22Rv1 (cell line): ENCODE results near the gene BCAN.

ENCODE experiments used
- H3K27ac ChIP-seq: fragments of 450-650 bp; 2 replicates; pipeline ENCODE4 v1.5.1; 2017
- ZFX ChIP-seq: fragments of 450-650 bp; IDR thresholded peaks from 2 replicates; pipeline ENCODE4 v1.6.1; 2017; ENCODE audit warnings: antibody characterized with exemption, borderline replicate concordance
- TF ChIP-seq, protein P1 (sequence below): fragments of 450-650 bp; IDR thresholded peaks from 2 replicates; pipeline ENCODE4 v1.5.1; 2017; ENCODE audit warnings: mild to moderate bottlenecking

The BCAN gene

DNA sequence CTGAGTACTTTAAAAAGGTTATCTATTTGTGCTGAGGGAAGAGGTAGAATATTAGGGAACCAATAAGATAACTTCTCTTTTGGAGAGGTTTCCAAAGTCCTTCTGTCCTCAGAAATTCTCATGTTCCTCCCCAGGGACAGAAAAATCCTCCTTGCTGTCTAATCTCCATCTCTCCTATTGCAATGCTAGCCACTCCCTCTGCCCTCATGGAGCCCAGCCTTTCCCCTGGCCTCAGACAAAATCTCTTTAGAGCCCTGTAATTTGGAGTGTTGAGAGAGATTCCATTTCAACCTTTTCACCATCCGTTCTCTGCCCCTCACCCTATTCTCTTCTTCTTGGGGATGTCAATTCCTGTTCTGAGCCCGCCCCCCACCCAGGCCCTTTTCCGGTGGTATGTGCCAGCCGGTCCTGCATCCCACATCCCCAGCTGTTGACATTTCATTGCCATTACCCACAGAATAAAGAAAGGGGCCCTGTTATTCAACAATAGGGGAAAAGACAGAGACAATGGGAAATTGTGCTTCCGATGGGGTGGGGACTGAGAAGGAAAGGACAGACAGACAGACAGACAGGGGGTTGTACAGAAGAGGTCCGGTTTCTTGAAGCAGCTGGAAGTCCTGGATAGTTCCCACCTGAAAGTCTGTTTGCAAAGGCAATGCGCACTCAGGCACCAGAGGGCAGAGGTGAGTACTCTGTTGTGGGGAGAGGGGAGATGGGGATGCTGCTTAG is 22.9 kb upstream of the BCAN start, which contains the start of gene HAPLN2:
TSS of gene HAPLN2 (plus strand) at position 563 of the 729 bp plus-strand sequence. CDS start 4,076 bp downstream, outside the sequence.
- peak within 1 kb of the TSS; percentile 100 for H3K27ac ChIP-seq
- TF ChIP-seq, protein P1, sequence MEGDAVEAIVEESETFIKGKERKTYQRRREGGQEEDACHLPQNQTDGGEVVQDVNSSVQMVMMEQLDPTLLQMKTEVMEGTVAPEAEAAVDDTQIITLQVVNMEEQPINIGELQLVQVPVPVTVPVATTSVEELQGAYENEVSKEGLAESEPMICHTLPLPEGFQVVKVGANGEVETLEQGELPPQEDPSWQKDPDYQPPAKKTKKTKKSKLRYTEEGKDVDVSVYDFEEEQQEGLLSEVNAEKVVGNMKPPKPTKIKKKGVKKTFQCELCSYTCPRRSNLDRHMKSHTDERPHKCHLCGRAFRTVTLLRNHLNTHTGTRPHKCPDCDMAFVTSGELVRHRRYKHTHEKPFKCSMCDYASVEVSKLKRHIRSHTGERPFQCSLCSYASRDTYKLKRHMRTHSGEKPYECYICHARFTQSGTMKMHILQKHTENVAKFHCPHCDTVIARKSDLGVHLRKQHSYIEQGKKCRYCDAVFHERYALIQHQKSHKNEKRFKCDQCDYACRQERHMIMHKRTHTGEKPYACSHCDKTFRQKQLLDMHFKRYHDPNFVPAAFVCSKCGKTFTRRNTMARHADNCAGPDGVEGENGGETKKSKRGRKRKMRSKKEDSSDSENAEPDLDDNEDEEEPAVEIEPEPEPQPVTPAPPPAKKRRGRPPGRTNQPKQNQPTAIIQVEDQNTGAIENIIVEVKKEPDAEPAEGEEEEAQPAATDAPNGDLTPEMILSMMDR = peak; percentile 82
- no peak for TF ChIP-seq ZFX

DNA sequence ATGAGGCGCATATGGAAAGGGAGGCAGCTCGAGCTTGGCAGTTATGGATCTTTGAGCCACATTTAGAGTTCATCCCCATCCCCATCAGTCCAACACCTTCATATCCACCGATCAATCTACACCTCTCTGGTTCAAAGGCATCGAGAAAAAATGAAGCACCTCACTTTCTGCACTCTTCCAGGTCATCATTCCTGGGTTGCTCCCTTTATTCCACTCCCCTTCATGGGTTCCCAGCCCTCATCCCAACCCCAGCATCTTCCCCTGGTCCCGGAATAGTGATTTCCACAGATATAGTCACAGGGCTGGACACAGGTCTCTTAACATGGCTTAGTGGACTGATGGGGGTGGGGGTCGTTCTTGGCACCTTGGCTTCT is 22.3 kb upstream of the BCAN start:
- H3K27ac ChIP-seq = peak overlapping the region; percentile 16; the same call in 1 of the 2 replicates
- TF ChIP-seq ZFX = no peak
- TF ChIP-seq, protein P1 = peak; percentile 50

DNA sequence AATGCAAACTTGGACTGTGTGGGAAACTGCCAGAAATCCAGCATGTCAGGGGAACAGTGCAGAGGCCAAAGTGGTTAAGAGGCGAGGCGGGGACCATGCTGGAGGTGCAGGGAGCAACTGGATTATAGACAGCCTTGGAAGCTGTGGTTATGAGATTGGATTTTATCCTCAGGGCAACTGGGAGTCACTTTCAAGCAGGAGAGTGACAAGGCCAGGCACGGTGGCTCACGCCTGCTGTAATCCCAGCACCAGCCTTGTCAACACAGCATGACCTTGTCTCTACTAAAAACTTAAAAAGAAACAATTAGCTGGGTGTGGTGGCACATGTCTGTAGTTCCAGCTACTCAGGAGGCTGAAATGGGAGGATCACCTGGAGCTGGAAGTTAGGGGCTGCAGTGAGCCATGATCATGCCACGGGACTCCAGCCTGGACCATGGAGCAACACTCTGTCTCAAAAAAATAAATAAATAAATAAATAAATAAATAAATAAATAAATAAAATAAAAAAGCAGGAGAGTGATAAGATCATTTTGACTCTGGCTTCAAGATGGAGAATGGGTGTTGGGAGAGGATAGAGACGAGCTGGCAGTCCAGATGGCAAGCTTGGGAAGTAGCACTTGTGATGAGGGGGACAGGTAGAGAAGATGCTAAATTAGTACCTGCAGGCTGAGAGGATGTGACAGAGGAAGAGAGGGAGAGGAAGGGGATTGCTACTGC is 19.2 kb upstream of the BCAN start:
- H3K27ac ChIP-seq = peak overlapping the region; percentile 60
- TF ChIP-seq, protein P1 = no peak
- no peak for TF ChIP-seq ZFX

DNA sequence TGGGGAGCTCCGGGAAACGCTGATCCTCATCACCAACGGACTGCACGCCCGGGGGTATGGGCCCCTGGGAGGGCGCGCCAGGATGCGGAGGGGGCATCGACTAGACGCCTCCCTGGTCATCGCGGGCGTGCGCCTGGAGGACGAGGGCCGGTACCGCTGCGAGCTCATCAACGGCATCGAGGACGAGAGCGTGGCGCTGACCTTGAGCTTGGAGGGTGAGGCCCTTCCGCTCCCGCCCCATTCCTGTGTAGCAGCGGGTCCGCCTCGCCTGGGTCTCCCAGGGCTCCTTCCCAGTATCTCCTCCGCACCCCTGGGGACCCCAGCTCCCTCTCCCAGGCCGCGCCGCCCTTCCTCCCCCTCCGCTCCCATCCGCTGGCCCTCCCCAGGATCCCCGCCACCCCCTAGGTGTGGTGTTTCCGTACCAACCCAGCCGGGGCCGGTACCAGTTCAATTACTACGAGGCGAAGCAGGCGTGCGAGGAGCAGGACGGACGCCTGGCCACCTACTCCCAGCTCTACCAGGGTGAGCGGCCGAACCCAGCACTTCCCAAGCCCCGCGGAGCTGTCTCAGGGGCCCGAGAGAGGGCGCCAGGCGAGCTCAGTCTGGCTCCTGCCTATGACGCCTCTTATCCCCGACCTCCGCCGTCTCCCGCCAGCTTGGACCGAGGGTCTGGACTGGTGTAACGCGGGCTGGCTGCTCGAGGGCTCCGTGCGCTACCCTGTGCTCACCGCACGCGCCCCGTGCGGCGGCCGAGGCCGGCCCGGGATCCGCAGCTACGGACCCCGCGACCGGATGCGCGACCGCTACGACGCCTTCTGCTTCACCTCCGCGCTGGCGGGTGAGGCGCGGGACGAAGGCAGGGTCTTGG is 17.7 kb upstream of the BCAN start:
- H3K27ac ChIP-seq = peak overlapping the region; percentile 60; the same call in 1 of the 2 replicates
- TF ChIP-seq, protein P1 = peak; percentile 84
- TF ChIP-seq ZFX = no peak

DNA sequence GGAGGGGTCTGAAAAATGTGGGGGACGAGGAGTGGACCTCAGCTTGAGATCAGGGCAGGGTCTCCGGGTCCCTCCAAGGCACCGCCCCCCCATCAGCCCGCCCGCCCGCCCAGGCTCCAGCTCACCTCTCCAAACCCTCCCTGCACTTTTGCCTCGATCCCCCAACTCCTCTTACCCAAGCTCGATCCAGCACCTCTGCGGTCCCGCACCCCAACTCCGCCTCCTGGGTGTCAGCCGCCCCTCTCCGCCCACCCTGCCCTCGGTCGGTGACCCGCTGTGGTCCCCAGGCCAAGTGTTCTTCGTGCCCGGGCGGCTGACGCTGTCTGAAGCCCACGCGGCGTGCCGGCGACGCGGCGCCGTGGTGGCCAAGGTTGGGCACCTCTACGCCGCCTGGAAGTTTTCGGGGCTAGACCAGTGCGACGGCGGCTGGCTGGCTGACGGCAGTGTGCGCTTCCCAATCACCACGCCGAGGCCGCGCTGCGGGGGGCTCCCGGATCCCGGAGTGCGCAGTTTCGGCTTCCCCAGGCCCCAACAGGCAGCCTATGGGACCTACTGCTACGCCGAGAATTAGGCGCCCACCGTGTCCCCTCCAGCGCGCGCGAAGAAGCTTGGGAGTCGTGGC is 17.0 kb upstream of the BCAN start:
- H3K27ac ChIP-seq = no peak overlapping the region
- TF ChIP-seq, protein P1 = no peak
- TF ChIP-seq ZFX = no peak

DNA sequence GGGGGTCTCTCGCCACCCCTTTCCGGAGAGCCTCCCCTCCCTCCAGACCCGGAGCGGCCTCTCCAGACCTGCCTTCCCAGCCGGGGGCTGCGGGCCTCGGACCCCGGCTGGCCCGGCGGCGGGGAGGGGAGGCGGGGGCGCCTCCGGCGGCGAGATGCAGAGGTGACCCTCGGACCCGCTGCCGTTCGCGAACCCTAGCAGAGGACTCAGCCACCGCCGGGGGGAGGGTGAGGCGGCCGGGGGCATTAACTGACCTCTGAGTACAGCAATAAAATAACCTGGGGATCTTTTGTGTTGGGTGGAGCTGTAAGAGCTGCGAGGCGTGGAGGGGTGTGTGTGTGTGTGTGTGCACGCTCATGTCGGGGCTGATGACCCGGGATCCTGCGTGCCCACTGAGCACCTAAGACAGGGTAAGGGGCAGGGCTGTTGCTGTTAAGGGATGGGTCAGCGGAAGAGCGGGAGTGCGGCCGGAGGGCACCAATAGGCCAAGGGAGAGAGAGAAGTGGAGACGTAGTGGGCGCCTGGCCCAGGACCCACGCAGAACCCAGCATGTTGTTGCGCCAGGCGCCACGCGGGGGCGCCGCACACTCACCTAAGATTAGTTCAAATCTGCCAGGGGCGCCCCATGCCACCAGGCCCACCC is 16.4 kb upstream of the BCAN start:
- no peak overlapping the region for H3K27ac ChIP-seq
- TF ChIP-seq, protein P1 = peak; percentile 99
- no peak for TF ChIP-seq ZFX
